Testis (tissue), 2 donors: Measurements from ENCODE around the gene UBA7.

Source experiments
- POLR2A ChIP-seq: fragments of 450-650 bp; IDR thresholded peaks from one replicate; pipeline ENCODE4 v1.6.1; 2017; ENCODE audit warnings: antibody characterized with exemption, mild to moderate bottlenecking, moderate library complexity
- TF ChIP-seq, protein P1 (sequence below), 3 experiments: fragments of 450-650 bp in 2 of 3; fragments of 200-600 bp in 1 of 3; sonication (generic) in 1 of 3; IDR thresholded peaks; one replicate each; pipeline ENCODE4 v1.5.1; 2016 to 2019; ENCODE audit warnings: antibody characterized with exemption in 3 of 3, mild to moderate bottlenecking in 2 of 3, moderate library complexity in 1 of 3

DNA sequence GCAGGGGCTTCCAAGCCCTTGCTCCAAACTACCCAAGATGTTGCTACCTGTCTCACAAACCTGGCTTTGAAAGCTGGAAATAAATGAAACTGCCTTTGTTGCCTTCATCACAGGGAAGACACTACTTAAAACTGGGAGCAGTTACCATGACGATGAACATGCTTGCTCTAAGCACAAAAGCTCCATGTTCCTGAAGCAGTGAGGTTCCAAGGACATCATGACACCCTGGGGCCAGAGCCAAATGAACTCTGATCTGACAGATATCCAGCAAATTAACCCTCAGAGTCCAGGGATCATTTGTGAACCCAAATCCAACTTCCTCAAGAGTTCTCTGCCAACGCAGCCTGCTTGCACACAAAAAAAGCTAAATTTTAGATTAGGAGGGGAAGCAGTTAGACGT is 31.9 kb upstream of the UBA7 start:
- no peak for TF ChIP-seq POLR2A
- TF ChIP-seq, protein P1, sequence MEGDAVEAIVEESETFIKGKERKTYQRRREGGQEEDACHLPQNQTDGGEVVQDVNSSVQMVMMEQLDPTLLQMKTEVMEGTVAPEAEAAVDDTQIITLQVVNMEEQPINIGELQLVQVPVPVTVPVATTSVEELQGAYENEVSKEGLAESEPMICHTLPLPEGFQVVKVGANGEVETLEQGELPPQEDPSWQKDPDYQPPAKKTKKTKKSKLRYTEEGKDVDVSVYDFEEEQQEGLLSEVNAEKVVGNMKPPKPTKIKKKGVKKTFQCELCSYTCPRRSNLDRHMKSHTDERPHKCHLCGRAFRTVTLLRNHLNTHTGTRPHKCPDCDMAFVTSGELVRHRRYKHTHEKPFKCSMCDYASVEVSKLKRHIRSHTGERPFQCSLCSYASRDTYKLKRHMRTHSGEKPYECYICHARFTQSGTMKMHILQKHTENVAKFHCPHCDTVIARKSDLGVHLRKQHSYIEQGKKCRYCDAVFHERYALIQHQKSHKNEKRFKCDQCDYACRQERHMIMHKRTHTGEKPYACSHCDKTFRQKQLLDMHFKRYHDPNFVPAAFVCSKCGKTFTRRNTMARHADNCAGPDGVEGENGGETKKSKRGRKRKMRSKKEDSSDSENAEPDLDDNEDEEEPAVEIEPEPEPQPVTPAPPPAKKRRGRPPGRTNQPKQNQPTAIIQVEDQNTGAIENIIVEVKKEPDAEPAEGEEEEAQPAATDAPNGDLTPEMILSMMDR (IDR thresholded peaks at IDR 0.05), result no peak
